GM18502 (cell line): ENCODE measurements around the gene MAB21L4.

ENCODE experiments used
- ATAC-seq: cut with Tn5 transposase; IDR thresholded peaks from one replicate; pipeline ENCODE4 v1.9.1; 2021; ENCODE audit warnings: mild to moderate bottlenecking; ENCODE audit not compliant: unreplicated experiment, poor library complexity

MAB21L4 gene

GRCh38 chr2:240898108-240898730, 2.3 kb upstream of the MAB21L4 start:
- ATAC-seq: no peak

- ATAC-seq: no peak
These were observed 1.1 kb upstream of the MAB21L4 start for GRCh38 chr2:240896871-240897692.

GRCh38 chr2:240896394-240896793, 438 bp upstream of the MAB21L4 start:
- no peak for ATAC-seq

GRCh38 chr2:240894836-240895558, 959 bp downstream of the MAB21L4 start:
- ATAC-seq: no peak

- no peak for ATAC-seq
These were observed 1.9 kb downstream of the MAB21L4 start for GRCh38 chr2:240894006-240894405.

- no peak for ATAC-seq
These were observed 2.6 kb downstream of the MAB21L4 start for GRCh38 chr2:240893363-240893844.

- no peak for ATAC-seq
These were observed 3.0 kb downstream of the MAB21L4 start for GRCh38 chr2:240892925-240893324.

- no peak for ATAC-seq
These were observed 3.6 kb downstream of the MAB21L4 start for GRCh38 chr2:240892356-240892755.

GRCh38 chr2:240891492-240892340, 4.2 kb downstream of the MAB21L4 start:
- ATAC-seq: no peak

- no peak for ATAC-seq
These were observed 5.3 kb downstream of the MAB21L4 start for GRCh38 chr2:240890691-240891090.

- ATAC-seq: no peak
These were observed 6.1 kb downstream of the MAB21L4 start for GRCh38 chr2:240889601-240890560.

GRCh38 chr2:240888890-240889573, 6.9 kb downstream of the MAB21L4 start:
- no peak for ATAC-seq

- no peak for ATAC-seq
These were observed 7.6 kb downstream of the MAB21L4 start for GRCh38 chr2:240888130-240888889.

GRCh38 chr2:240887631-240888030, 8.3 kb downstream of the MAB21L4 start:
- ATAC-seq: no peak

- ATAC-seq: no peak
These were observed 9.0 kb downstream of the MAB21L4 start for GRCh38 chr2:240886678-240887609.

GRCh38 chr2:240886023-240886565, 9.9 kb downstream of the MAB21L4 start:
- ATAC-seq: no peak
